GM21529 (cell line): ENCODE data around the gene DGCR2.
"Not testable (repeated sequence)": the region's sequence is repeated elsewhere in the genome, so short reads cannot be mapped to it uniquely, and the experiment has no call there.

Source experiments
- ATAC-seq: cut with Tn5 transposase; IDR thresholded peaks from one replicate; pipeline ENCODE4 v1.9.1; 2021; ENCODE audit not compliant: unreplicated experiment

The DGCR2 gene, protein sequence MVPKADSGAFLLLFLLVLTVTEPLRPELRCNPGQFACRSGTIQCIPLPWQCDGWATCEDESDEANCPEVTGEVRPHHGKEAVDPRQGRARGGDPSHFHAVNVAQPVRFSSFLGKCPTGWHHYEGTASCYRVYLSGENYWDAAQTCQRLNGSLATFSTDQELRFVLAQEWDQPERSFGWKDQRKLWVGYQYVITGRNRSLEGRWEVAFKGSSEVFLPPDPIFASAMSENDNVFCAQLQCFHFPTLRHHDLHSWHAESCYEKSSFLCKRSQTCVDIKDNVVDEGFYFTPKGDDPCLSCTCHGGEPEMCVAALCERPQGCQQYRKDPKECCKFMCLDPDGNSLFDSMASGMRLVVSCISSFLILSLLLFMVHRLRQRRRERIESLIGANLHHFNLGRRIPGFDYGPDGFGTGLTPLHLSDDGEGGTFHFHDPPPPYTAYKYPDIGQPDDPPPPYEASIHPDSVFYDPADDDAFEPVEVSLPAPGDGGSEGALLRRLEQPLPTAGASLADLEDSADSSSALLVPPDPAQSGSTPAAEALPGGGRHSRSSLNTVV

DNA sequence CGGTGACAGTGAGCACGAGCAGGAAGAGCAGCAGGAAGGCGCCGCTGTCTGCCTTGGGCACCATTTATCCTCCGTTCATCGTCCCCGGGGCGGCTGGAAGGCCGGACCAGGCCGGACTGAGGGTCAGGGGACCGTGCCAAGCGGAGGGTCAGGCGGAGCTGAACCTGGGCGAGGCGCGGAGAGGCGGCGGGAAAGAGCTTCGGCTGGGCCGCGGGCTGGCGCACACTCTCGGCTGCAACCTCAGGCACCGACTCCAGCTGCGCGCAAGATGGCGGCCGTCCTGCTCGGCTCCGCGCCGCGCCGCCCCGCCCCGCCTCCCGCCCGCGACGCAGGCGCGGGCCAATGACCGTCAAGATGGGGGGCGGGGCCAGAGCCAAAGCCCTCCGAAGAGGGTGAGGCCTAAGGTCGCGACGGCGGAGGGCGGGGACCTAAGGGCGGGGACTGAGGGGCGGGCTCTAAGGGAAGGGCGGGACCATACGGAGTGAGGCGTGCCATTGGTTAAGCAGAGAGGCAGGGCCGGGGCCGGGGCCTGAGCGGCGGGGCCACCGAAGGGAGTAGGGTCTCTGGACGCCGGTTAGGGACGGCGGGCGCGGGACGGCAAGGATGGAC, at the start of gene DGCR2:
Gene DGCR2 (minus strand): TSS at position 270 of the 609 bp plus-strand sequence. CDS start 206 bp downstream, at position 64.
- ATAC-seq = peak; percentile 76

DNA sequence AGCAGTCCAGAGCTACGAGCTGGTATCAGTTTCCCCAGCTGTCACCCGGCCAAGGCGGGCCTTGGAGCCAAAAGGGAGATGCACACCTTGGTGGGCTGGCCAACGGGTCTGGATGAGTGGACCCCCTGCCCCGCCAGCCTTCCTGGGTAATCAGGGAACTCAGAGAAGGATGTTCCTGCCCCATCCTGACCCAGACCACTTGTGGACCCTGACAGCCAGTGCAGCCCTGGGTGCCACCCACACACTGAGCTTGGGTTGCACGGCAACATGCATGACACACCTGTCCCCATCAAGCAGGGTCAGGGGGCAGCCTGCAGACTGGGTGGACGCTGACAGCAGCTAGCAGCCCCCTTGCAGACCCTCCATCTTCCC, 47.7 kb upstream of the DGCR2 start:
- no peak for ATAC-seq

DNA sequence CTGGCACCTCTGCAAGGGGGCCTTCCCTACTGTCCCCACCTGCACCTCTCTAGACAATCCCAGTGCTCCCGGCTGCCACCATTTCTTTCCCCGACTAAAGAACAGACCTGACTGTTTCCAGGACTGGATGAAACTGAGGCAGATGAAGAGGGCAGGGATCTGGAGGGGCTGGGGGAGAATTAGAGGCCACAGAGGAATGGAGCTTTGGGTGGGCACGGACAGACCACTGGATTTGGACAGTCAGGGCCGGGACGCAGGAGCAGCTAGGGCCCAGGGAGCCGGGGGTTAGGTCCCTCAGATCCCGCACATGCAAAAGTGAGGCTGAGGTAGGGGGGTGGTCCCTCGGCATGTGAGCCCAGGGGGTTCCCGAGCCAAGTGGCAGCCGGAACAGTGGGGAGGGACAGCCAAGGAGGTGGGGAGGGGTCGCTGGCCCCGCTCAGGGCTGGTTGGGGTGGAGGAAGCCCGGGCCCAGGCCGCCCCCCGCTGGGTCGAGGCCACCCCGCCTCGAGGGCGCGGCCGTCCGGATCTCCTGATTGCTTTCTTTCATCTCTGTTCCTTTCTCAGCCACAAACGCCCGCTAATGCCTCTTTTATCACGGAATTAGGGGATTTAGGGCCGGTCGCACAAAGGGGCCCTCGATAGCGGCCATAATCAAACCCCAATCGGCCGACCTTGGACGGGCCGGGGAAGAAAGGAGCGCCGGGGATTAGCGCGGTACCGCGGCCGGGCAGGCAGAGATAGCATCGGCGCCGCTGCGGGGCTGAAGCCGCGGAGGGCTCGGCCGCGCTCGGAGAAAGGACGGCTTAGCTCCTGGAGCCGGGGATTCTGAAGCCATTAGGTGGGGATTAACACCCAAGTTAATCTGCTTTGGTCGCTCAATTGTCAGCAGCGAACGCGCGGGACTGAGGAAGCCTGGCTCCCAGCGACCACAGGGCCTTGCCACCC, 47.1 kb upstream of the DGCR2 start:
- no peak for ATAC-seq

DNA sequence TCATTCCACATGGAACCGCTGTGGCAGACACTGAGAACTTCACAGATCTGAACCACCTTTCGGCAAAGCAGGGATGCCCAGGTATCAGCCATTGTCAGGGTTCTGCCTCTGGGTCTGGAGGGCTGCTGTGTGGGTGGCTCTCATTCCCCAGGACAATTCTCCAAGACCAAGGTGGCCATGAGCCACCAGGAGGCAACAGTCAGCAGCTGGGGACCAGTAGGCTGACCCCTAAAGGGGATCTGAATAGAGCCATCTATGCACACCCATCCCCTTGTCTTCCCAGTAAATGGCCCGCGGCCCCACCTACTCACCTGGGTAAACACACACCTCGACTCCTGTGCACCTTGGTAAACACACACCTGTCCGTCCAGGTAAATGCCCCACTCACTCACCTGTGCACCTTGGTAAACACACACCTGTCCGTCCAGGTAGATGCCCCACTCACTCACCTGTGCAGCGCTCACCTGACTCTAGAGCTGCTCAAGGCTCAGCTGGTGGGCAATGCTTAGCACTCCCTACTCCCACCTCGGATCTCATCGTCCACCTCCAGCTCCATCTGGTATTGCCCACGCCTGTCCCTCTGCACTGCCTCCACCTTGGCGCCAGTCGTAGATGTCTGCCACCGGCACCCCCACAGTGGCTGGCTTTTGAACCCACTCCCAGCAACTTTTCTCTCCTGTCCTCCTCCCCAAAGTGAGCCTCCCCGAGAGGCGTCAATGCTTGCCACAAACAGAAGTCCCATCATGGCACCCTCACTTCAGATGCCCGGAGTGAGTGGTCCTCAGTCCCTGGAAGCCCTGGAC, 46.1 kb upstream of the DGCR2 start:
- no peak for ATAC-seq

DNA sequence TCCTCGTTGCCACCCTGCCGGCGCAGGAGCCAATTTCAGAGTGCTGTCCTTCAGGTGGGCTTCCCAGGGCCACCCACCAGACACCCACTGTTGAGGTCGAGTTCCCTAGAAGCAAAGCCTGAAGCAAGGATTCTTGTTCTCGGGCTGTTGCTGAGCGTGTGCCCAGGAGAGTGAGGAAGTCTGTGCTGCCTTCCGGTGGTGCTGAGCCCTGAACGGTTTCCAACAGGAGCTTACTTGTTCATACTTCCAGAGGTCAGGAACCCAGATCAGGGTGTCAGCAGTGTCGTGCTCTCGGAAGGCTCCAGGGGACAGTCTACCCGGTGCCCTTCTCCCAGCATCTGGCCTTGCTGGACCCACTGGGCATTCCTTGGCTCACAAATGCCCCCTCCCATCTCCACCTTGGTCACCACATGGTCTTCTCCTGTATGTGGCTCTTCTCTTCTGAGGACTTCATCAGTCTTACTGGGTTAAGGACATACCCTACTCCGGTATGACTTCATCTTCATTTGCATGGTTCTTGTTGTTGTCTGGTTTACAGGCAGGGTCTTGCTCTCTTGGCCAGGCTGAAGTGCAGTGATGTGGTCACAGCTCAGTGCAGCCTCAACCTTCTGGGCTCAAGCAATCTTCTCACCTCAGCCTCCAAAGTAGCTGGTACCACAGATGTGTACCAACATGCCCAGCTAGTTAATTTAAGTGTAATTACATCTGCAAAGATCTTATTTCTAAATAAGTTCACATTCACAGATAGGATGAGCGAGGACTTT, 45.1 kb upstream of the DGCR2 start:
- no peak for ATAC-seq

DNA sequence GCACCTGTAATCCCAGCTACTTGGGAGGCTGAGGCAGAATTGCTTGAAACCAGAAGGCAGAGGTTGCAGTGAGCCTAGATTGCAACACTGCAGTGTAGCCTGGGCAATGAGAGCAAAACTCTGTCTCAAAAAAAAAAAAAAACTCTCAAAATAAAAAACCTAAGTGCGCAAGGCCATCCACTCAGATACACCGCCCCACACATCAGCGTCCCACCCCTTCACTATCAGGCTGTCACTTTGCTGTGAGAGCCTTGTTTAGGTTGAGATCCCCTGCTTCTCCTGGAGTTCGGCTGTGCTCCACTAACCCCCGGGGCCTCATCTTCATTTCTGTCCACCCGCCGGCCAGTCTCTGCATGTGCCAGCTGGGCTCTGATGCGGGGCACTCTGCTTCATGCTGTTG, 44.2 kb upstream of the DGCR2 start:
- ATAC-seq = no peak

DNA sequence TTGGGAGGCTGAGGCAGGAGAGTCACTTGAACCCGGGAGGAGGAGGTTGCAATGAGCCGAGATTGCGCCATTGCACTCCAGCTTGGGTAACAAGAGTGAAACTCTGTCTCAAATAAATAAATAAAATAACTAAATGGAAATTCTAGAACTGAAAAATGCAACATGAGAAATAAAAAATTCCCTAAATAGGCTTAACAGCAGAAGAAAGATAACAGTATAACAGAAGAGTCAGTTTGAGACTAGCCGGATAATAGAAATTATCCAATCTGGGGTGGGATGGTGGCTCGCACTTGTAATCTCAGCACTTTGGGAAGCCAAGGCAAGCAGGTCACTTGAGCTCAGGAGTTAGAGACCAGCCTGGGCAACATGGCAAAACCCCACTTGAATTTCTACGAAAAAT, 42.2 kb upstream of the DGCR2 start:
- no peak for ATAC-seq

DNA sequence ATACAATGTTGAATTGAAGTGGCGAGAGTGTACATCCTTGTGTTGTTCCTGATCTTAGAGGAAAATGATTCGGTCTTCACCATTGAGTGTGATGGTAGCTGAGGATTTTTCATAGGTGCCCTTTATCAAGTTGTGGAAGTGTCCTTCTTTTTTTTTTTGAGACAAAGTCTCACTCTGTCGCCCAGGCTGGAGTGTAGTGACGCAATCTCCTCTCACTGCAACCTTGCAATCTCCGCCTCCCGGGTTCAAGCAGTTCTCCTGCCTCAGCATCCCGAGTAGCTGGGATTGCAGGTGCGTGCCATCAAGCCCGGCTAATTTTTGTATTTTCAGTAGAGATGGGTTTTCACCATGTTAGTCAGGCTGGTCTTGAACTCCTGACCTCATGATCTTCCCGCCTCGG, 36.4 kb upstream of the DGCR2 start:
- ATAC-seq = not testable (repeated sequence)

DNA sequence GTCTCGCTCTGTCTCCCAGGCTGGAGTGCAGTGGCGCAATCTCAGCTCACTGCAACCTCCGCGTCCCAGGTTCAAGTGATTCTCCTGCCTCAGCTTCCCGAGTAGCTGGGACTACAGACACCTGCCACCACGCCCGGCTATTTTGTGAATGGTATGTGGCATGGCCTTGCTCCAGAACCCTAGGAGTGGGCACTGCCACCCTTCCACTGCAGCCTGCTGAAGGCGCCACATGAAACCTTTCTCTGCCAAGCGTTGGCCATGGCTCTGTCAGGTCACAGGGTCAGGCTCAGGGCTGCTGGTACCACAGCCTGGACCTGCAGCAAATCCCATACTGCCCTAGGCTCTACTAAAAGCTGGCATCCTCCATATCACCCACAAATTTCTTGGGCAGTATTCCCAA, 33.9 kb upstream of the DGCR2 start:
- ATAC-seq = not testable (repeated sequence)

DNA sequence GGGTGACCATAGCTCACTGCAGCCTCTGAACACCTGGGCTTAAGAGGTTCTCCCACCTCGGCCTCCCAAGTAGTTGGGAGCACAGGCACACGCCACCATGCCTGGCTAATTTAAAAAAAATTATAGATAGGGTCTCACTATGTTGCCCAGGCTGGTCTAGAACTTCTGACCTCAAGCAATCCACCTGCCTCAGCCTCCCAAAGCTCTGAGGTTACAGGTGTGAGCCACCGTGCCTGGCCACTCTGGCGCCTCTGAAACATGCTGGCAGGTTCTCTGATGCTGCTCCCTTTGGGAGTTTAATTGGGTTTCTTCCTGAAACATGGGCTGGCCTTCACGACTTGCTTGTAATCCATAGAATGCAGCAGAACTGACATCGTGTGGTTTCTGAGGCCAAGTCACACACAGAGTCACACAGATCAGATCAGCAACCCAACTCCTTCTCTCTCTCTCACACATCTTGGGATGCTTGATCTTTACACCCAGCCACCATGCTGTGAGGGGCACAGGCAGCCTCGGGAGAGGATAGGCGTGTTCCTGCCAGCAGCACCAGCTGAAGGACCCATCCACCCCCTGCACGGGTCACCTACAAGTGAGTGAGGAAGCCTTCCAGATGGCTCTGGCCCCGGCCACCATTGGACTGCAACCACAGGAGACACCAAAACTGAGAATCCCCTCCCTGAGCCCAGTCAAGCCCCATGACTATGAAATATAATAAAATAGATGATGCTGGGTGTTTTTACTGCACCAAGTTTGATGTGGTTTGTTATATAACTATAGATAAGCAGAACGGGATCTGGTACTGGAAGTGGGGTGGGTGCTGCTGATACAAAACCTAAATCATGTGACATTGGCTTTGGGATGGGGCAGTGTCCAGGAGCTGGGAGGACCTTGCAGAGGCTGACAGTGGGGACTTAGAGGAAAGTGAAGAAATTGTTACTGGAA, 31.0 kb upstream of the DGCR2 start:
- no peak for ATAC-seq

DNA sequence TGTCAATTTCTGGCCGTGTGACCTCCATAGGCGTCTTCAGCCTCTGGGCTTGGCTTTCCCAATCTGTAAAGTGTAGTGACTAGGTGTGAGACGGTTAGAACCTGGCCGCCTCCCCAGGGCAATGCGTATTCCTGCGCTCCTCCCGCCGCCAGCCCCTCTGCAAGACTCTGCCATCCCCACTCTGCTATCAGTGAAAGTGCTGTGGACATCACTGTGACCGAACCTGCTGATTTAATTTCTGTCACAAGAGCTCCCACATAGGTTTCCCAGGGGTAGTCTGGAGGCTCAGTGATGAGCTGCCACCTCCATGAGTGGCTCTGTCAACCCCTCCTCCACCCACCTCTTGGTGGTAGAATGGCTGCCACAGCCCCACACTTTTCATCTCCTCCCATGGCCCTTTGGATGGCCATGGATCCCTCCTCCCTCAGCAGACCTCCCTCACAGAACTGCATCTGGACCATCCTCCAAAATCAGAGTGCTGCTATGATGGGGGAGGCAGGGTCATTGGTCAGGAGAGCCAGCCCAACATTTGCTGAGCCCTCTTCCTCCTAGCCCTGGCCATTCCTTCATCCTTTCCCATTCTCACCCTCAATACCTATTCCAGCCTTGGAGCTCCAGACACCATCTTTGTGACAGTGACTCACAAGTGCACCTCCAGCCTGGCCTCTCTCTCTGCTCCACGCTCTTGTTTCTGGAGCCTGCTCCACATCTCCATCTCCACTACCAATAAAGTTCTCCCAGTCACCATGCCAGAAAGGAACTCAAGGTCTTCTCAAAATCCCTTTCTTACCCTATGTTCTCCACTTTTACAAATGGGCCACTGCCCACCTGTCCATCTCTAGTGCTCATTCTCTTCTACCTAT, 29.3 kb upstream of the DGCR2 start:
- no peak for ATAC-seq

DNA sequence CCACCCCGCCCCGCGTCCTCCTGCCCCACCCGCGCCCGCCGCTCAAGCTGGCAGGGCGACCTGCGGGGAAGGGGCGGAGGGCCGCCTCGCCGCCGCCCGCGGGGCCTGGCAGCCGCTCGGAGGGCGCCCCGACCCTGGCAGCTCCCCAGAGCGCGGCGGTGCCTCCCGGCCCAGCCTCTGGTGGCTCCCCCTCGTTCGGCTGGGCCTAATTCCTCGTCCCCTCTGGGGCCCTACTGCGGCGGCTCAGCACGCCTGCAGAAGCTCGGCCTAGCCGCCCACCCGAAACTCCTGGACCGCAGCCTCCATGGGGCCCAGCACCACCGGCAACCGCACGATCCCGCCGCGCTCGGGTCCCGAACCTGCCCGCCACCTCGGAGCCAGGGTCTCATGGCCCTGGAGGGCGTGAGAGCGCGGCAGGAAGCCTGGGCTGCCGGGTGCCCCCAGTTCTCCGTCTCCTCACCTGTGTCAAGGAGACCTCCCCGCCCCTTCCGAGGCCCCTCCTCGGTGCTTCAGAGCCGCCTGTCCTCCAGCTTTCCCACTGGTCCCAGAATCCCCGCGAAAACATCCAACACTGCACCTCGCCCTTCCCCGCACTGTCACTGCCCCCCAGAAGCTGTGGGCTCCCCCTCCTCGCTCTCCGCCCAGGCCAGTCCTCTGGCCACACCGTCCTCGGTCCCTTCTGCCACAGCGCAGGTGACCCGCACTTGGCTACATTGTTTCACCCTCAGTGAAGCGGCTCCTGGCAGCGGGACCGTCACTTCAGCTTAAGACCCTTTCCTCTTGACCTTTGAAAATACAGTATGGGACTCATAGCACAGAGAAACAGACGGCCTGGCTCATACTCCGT, 28.5 kb upstream of the DGCR2 start:
- no peak for ATAC-seq

DNA sequence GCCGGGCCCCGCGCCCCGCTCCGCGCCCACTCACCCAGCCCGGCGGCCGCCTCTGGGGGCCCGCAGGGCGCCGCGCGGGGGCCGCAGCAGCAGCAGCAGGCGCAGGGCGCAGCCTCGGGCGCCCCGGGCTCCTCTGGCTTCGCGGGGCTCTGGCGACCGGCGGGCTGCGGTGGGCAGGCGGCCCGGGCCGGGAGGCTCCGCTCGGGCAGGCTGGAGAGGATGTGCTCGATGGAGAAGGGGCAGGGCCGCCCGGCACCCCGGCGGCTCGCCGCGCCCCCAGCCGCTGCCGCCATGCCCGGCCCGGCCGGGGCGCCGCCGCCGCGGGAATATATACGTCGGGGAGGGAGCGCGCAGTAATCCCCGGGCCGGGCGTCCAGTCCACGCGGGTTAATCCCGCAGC, 27.8 kb upstream of the DGCR2 start, which contains the start of gene GSC2:
Gene GSC2 (minus strand): TSS at position 302 of the 400 bp plus-strand sequence. CDS start 9 bp downstream, at position 293.
- ATAC-seq = no peak

DNA sequence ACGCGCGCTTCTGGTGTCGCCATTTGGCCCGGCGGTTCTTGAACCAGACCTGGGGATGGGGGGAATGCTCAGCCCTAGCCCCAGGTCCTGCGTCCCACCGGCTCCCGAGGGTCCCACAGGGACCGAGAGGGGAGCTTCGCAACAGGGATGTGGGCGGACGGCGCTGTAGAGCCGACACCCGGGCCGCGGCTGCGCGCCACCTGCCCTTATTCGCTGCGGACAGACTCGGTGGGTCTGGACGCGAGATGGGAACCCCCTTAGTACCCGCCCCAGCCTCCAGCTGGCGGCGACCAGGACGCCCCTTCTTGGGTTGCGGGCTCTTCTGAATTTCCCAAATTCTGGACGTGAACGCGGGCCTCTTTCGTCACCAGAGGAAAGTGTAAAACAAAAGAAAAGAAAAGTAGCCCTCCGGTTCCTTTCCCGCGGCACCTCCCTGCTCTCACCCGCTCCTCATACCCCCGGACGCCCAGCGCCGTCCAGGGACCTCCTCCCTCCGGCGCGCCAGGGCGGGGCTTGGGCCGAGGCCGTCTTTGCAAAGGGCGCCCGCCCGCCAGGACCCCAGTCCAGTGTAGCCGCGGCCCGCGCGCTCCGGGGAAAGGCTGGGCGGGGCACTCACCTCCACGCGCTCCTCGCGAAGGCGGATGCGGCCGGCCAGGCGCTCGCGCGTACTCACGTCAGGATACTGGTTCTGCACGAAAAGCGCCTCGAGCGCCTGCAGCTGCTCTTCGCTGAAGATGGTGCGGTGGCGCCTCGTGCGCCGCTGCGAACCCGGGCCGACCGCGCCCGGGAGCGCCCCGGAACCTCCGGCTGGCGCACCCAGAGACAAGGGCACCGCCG, 27.1 kb upstream of the DGCR2 start:
- ATAC-seq = no peak

DNA sequence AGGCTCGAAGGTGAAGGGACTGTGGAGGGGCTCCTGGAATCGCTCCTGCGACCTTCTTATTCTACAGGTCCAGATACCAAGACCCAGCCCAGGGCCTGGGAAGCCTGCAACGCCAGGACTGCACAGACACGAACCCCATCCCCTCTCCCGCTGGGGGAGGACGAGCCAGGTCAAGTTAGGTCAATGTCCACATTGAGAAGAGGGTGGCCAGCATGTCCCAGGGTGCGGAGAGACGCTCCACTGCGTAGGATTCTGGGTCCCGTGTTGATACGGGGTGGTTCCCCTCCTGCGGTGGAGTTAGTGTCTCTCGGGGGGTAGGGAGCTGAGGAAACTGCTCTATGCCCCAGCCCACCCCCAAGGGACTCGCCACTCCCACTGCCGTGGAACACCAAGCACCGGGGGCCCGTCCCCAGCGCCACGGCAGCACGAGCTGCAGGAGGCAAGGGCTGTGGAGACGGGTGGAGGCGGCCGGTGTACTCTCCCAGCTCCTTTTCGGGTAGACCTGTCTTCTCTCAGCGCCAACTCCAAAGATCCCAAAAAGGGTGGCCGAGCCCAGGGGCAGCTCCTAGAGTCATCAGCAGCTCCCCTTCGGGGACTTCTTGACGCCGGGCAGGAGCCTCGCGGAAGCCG, 26.3 kb upstream of the DGCR2 start:
- no peak for ATAC-seq
